ENCODE data around the gene KLF3.
A peak's percentile ranks its signal among the peaks of the same experiment; 100 is the strongest.

Gene KLF3

GRCh38 chr4:38672074-38672396 lies 8.0 kb downstream of the KLF3 start:
- DNase-seq (ENCODE audit: low spot score), result no peak
- TF ChIP-seq, protein P1, sequence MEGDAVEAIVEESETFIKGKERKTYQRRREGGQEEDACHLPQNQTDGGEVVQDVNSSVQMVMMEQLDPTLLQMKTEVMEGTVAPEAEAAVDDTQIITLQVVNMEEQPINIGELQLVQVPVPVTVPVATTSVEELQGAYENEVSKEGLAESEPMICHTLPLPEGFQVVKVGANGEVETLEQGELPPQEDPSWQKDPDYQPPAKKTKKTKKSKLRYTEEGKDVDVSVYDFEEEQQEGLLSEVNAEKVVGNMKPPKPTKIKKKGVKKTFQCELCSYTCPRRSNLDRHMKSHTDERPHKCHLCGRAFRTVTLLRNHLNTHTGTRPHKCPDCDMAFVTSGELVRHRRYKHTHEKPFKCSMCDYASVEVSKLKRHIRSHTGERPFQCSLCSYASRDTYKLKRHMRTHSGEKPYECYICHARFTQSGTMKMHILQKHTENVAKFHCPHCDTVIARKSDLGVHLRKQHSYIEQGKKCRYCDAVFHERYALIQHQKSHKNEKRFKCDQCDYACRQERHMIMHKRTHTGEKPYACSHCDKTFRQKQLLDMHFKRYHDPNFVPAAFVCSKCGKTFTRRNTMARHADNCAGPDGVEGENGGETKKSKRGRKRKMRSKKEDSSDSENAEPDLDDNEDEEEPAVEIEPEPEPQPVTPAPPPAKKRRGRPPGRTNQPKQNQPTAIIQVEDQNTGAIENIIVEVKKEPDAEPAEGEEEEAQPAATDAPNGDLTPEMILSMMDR (IDR thresholded peaks at IDR 0.05; ENCODE audit: borderline replicate concordance, control extremely low read depth, extremely low read depth, insufficient read depth, missing control alignments), result no peak
- in situ Hi-C loops (cut with MboI; ENCODE audit: low sequenced_read_pairs, unreplicated experiment), result loop anchor here (5.0 to 10.0 kb wide), 2 partner anchors 355 to 597 kb away; no protein-coding TSS in a partner anchor

DNA sequence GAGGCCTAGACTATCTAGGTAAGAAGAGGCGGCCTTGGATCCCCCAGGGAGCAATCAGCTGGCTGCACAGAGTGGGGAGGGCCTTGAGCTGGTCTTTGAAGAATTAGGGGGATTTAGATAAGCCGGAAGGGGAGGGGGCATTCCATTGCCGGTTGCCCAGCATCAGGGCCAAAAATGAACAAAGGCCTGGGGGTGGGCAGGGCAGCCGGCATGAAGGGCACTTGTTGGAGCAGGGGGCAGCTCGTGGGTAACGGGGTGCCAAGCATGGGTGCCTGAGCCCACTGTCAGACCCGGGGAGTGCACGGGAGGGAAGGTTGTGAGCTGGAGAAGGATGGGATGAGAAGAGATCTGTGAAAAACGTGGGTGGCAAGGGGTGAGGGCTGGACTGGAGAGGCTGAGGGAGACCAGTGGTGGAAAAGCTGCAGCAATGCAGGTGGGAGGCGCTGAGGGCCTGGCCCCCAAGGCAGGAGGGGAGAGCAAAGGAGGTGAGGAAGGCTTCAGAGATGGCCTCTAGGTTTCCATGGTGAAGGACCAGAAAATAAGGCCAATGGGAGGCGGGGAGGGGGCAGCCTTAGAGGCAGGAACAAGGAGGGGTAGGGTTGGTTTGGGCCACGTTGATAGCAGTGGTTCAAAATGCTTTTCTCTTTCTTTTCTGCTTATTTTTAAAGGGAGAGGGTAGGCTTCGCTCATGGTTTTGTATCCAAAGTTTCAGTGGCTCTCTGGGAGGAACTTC lies 8.6 kb downstream of the KLF3 start:
- TF ChIP-seq, protein P1 (IDR thresholded peaks at IDR 0.05; ENCODE audit: borderline replicate concordance, control extremely low read depth, extremely low read depth, insufficient read depth, missing control alignments), result no peak
- in situ Hi-C loops (cut with MboI; ENCODE audit: low sequenced_read_pairs, unreplicated experiment), result loop anchor here (5.0 to 10.0 kb wide), 2 partner anchors 355 to 598 kb away; no protein-coding TSS in a partner anchor
- DNase-seq (ENCODE audit: low spot score), result no peak

GRCh38 chr4:38673130-38673978 lies 9.4 kb downstream of the KLF3 start:
- in situ Hi-C loops (cut with MboI; ENCODE audit: low sequenced_read_pairs, unreplicated experiment), result loop anchor here (5.0 to 10.0 kb wide), 2 partner anchors 356 to 599 kb away; no protein-coding TSS in a partner anchor
- DNase-seq (ENCODE audit: low spot score), result no peak
- TF ChIP-seq, protein P1 (IDR thresholded peaks at IDR 0.05; ENCODE audit: borderline replicate concordance, control extremely low read depth, extremely low read depth, insufficient read depth, missing control alignments), result no peak

DNA sequence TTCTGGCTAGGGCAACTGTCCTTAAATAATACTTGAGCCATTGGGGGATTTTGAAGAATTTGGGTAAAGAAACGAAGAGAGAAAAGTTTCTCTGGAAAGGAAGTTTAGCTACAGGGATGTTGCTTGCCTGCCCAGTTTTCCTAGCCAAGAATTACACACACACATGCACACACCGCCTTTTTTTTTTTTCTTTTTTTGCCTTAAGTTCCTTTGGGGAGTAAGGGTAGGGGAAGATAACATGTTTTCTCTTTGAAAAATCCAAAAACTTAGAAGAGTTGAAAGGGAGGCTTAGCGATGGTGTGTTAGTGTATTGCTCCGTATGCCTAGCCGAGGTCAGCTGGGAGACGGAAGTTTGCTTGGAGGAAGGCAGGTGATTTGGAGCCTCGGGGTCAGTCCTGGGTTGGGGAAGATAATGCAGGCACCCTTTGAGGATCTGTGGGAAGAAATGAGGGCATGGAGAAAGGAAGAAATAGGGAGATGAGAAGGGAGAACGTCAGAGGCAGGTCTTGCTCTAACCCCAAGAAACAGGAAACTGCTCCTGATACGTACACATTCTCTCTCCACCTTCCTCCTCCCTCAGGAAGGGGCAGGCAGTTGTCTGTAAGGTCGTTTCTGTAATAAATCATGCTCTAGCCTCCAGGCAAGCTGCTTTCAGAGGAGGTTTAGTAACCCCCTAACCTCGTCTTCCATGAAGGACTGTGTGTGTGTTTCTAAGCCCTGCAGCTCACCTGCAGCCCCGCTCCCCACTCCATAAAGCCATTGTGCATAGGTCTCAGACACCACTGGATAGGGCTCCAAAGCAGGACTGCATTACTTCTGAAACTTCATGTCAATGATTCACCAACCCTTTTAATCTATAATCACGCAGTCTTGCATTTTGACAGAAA lies 10.5 kb downstream of the KLF3 start:
- TF ChIP-seq, protein P1 (IDR thresholded peaks at IDR 0.05; ENCODE audit: borderline replicate concordance, control extremely low read depth, extremely low read depth, insufficient read depth, missing control alignments), result no peak
- DNase-seq (ENCODE audit: low spot score), result no peak
- in situ Hi-C loops (cut with MboI; ENCODE audit: low sequenced_read_pairs, unreplicated experiment), result loop anchor here (5.0 to 10.0 kb wide), 3 partner anchors 357 to 600 kb away; no protein-coding TSS in a partner anchor

GRCh38 chr4:38675146-38676121 lies 11.4 kb downstream of the KLF3 start:
- DNase-seq (ENCODE audit: low spot score), result peak; percentile 70
- in situ Hi-C loops (cut with MboI; ENCODE audit: low sequenced_read_pairs, unreplicated experiment), result loop anchor here (5.0 to 10.0 kb wide), 2 partner anchors 498 to 601 kb away; no protein-coding TSS in a partner anchor

More at GRCh38 chr4:38675146-38676121, 11.4 kb downstream of the KLF3 start:
- TF ChIP-seq, protein P1 (IDR thresholded peaks at IDR 0.05; ENCODE audit: borderline replicate concordance, control extremely low read depth, extremely low read depth, insufficient read depth, missing control alignments), result peak; percentile 77

Data from GM13976 (cell line).